IPS-20b (cell line): ENCODE measurements around the gene BCAS3.
"Not testable (repeated sequence)": the region's sequence is repeated elsewhere in the genome, so short reads cannot be mapped to it uniquely, and the experiment has no call there.

ENCODE experiments used
- H3K27ac ChIP-seq: one replicate; pipeline ENCODE4 v1.5.1; 2013; ENCODE audit warnings: low read length
- H3K27me3 ChIP-seq: 2 replicates; pipeline ENCODE4 v1.6.1; 2013; ENCODE audit warnings: mild to moderate bottlenecking, low read length, inconsistent platforms; ENCODE audit not compliant: insufficient read depth
- H3K36me3 ChIP-seq: 2 replicates; pipeline ENCODE4 v1.6.1; 2013; ENCODE audit warnings: low read depth, mild to moderate bottlenecking, inconsistent platforms, low read length, moderate library complexity; ENCODE audit not compliant: insufficient read depth
- H3K4me1 ChIP-seq: 2 replicates; pipeline ENCODE4 v1.6.1; 2013; ENCODE audit warnings: mild to moderate bottlenecking, control low read depth, inconsistent platforms, low read length, moderate library complexity; ENCODE audit not compliant: insufficient read depth
- H3K4me3 ChIP-seq: 2 replicates; pipeline ENCODE4 v1.5.1; 2013; ENCODE audit warnings: mild to moderate bottlenecking, low read length, inconsistent platforms
- H3K9ac ChIP-seq: 2 replicates; pipeline ENCODE4 v1.6.1; 2013; ENCODE audit warnings: low read depth, mild to moderate bottlenecking, inconsistent platforms, low read length, moderate library complexity
- H3K9me3 ChIP-seq: 2 replicates; pipeline ENCODE4 v1.6.1; 2013; ENCODE audit warnings: mild to moderate bottlenecking, low read depth, low read length, inconsistent platforms; ENCODE audit not compliant: insufficient read depth

Gene BCAS3

GRCh38 chr17:60747069-60747808 is 69.6 kb downstream of the BCAS3 start:
- peak overlapping the region; percentile 40; the same call in 1 of the 2 replicates for H3K4me3 ChIP-seq
- peaks cover 39% of the 10 kb centered on the region; the same call in 1 of the 2 replicates for H3K4me1 ChIP-seq
- H3K9me3 ChIP-seq: peaks cover 7% of the 10 kb centered on the region
- peak overlapping the region; percentile 49; the same call in 1 of the 2 replicates for H3K9ac ChIP-seq
- no peaks in the 10 kb centered on the region for H3K27me3 ChIP-seq
- no peaks in the 10 kb centered on the region for H3K36me3 ChIP-seq
- H3K27ac ChIP-seq: peak overlapping the region; percentile 44

DNA sequence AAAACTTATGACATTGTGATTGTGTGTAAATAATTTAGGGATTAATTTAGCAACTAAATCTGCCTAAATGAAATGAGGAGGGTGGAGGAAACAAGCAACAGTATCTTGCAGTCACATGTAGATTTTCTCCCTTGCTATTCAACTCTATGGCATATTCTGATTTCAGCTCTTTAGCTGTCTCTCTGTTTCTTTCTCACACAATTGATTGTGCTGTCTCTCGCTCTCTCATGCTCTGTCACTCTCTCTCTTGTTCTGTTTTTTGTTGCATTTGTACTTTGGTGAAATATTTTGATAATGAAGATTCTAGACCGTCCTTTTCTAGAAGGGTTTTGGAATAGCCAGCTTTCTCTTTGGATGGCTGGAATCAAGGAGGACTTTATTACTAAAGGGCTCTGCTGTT is 70.6 kb downstream of the BCAS3 start:
- Histone ChIP-seq H3K27me3 (no peaks in the 10 kb centered on the region), H3K36me3 (no peaks in the 10 kb centered on the region), H3K4me3 (peak overlapping the region; percentile 34; the same call in 1 of the 2 replicates), H3K27ac (no peak overlapping the region), H3K9me3 (peaks cover 7% of the 10 kb centered on the region), H3K9ac (peak overlapping the region; percentile 33; the same call in 1 of the 2 replicates), H3K4me1 (peaks cover 38% of the 10 kb centered on the region; the same call in 1 of the 2 replicates)

- no peaks in the 10 kb centered on the region for H3K27me3 ChIP-seq
- no peak overlapping the region; the same call in 1 of the 2 replicates for H3K9ac ChIP-seq
- no peak overlapping the region for H3K27ac ChIP-seq
- no peak overlapping the region for H3K4me3 ChIP-seq
- no peaks in the 10 kb centered on the region for H3K36me3 ChIP-seq
- H3K9me3 ChIP-seq: peaks cover 7% of the 10 kb centered on the region
- peaks cover 29% of the 10 kb centered on the region; the same call in 1 of the 2 replicates for H3K4me1 ChIP-seq
These were observed 71.4 kb downstream of the BCAS3 start for GRCh38 chr17:60749050-60749449.

DNA sequence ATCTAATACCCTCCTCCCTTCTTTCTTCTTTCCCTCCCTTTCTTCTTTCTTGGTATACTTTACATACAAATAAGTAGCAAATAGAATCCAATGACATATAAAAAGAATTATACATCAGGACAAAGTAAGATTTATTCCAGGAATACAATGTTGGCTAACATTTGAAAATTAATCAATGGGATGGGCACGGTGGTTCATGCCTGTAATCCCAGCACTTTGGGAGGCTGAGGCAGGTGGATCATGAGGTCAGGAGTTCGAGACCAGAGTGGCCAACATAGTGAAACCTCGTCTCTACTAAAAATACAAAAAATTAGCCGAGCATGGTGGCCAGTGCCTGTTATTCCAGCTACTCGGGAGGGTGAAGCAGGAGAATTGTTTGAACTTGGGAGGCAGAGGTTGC is 72.1 kb downstream of the BCAS3 start:
- Histone ChIP-seq H3K9me3 (peaks cover 7% of the 10 kb centered on the region), H3K27ac (no peak overlapping the region), H3K9ac (no peak overlapping the region), H3K4me1 (peaks cover 23% of the 10 kb centered on the region; the same call in 1 of the 2 replicates), H3K4me3 (no peak overlapping the region), H3K27me3 (no peaks in the 10 kb centered on the region), H3K36me3 (no peaks in the 10 kb centered on the region)

DNA sequence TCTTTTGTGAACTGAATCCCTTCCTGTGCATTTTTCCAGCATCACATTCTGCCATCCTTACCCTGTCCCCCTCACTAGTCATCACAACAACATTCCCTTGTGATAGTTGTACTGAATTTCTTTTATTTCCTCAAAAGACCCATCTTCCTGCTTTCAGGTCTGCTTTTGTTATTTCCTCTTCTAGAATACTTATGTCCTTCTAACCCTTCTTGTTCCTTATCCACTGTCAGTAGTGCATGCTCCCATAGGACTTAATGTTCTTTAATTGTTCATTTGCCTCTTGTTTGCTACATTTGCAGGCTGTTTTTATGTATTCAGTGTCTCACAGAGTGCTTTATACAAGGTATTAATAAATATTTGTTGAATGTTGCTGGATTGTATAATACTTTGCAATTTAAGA is 73.0 kb downstream of the BCAS3 start:
- Histone ChIP-seq H3K27me3 (no peaks in the 10 kb centered on the region), H3K27ac (no peak overlapping the region), H3K4me1 (peaks cover 20% of the 10 kb centered on the region; the same call in 1 of the 2 replicates), H3K9ac (no peak overlapping the region), H3K36me3 (no peaks in the 10 kb centered on the region), H3K9me3 (peaks cover 7% of the 10 kb centered on the region), H3K4me3 (no peak overlapping the region)

GRCh38 chr17:60751884-60752283 is 74.2 kb downstream of the BCAS3 start:
- peaks cover 11% of the 10 kb centered on the region; the same call in 1 of the 2 replicates for H3K4me1 ChIP-seq
- H3K27ac ChIP-seq: no peak overlapping the region
- H3K9ac ChIP-seq: no peak overlapping the region
- H3K9me3 ChIP-seq: peaks cover 7% of the 10 kb centered on the region
- no peak overlapping the region for H3K4me3 ChIP-seq
- H3K36me3 ChIP-seq: no peaks in the 10 kb centered on the region
- H3K27me3 ChIP-seq: no peaks in the 10 kb centered on the region

DNA sequence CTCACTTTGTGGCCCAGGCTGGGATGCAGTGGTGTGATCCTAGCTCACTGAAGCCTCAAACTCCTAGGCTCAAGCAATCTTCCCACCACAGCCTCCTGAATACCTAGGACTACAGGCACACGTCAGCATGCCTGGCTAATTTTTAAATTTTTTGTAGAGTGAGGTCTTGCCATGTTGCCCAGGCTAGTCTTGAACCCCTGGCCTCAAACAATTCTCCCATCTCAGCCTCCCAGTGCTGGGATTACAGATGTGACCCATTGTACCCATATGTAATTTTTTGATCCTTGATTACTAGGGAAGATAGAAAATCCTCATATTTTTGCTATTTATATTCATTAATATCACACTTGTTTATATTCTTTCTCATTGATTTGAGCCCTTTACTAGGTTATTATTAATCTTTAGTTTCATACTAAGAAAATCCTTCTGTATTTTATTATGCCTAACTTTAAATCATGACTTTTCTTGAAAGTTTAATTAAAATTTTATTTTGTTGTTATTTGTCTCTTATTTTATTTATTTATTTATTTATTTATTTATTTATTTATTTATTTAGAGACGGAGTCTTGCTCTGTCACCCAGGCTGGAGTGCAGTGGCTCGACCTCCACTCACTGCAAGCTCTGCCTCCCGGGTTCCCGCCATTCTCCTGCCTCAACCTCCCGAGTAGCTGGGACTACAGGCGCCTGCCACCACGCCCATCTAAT is 75.4 kb downstream of the BCAS3 start:
- no peak overlapping the region for H3K4me3 ChIP-seq
- H3K27me3 ChIP-seq: no peaks in the 10 kb centered on the region
- H3K4me1 ChIP-seq: peaks cover 4% of the 10 kb centered on the region; the same call in 1 of the 2 replicates
- H3K9me3 ChIP-seq: peaks cover 7% of the 10 kb centered on the region
- H3K9ac ChIP-seq: no peak overlapping the region
- H3K27ac ChIP-seq: no peak overlapping the region
- no peaks in the 10 kb centered on the region for H3K36me3 ChIP-seq

GRCh38 chr17:60754057-60754604 is 76.5 kb downstream of the BCAS3 start:
- Histone ChIP-seq H3K36me3 (no peaks in the 10 kb centered on the region), H3K27me3 (no peaks in the 10 kb centered on the region), H3K9ac (no peak overlapping the region), H3K4me3 (no peak overlapping the region), H3K4me1 (no peaks in the 10 kb centered on the region), H3K9me3 (peaks cover 7% of the 10 kb centered on the region), H3K27ac (no peak overlapping the region)

DNA sequence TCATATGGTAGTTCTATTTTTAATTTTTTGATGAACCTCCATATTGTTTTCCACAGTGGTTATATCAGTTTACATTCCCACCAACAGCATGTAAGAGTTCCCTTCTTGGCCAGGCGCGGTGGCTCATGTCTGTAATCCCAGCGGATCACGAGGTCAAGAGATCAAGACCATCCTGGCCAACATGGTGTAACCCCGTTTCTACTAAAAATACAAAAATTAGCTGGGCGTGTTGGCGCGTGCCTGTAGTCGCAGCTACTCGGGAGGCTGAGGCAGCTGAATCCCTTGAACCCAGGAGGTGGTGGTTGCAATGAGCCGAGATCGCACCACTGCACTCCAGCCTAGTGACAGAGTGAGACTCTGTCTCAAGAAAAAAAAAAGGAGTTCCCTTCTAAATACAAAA is 79.1 kb downstream of the BCAS3 start:
- H3K27me3 ChIP-seq, H3K4me3 ChIP-seq, H3K9me3 ChIP-seq, H3K27ac ChIP-seq, H3K4me1 ChIP-seq, H3K9ac ChIP-seq, H3K36me3 ChIP-seq: not testable (repeated sequence)

DNA sequence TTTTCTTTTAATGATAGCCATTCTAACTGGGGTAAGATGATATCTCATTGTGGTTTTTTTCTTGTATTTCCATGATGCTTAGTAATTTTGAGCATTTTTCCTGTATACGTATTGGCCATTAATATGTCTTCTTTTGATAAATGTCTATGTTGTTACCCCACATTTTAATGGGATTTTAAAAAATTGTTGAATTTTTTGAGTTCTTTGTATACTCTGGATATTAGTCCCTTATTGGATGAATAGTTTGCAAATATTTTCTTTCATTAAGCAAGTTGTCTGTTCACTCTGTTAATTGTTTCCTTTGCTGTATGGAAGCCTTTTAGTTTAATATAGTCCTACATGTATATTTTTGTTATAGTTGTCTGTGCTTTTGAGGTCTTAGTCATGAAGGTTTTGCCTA is 79.8 kb downstream of the BCAS3 start:
- Histone ChIP-seq H3K27ac (no peak overlapping the region), H3K4me3 (no peak overlapping the region), H3K9ac (no peak overlapping the region), H3K9me3 (no peaks in the 10 kb centered on the region), H3K27me3 (no peaks in the 10 kb centered on the region), H3K4me1 (no peaks in the 10 kb centered on the region), H3K36me3 (no peaks in the 10 kb centered on the region)

- Histone ChIP-seq H3K27ac (no peak overlapping the region), H3K36me3 (no peaks in the 10 kb centered on the region), H3K9me3 (no peaks in the 10 kb centered on the region), H3K4me3 (no peak overlapping the region), H3K27me3 (no peaks in the 10 kb centered on the region), H3K9ac (no peak overlapping the region), H3K4me1 (no peaks in the 10 kb centered on the region)
These were observed 82.1 kb downstream of the BCAS3 start for GRCh38 chr17:60759756-60760155.

- H3K27ac ChIP-seq, H3K4me3 ChIP-seq, H3K27me3 ChIP-seq, H3K9me3 ChIP-seq, H3K36me3 ChIP-seq, H3K9ac ChIP-seq, H3K4me1 ChIP-seq: not testable (repeated sequence)
These were observed 83.7 kb downstream of the BCAS3 start for GRCh38 chr17:60761301-60761700.
